ENCODE data around the gene FAM131B. TPM values are rescaled to one million over a fixed set of nuclear protein-coding genes. Genes with fewer than 3 reads are reported as not detected.

The FAM131B gene
- total RNA-seq, 1 experiment from 2014 or later = 25.3 TPM

DNA sequence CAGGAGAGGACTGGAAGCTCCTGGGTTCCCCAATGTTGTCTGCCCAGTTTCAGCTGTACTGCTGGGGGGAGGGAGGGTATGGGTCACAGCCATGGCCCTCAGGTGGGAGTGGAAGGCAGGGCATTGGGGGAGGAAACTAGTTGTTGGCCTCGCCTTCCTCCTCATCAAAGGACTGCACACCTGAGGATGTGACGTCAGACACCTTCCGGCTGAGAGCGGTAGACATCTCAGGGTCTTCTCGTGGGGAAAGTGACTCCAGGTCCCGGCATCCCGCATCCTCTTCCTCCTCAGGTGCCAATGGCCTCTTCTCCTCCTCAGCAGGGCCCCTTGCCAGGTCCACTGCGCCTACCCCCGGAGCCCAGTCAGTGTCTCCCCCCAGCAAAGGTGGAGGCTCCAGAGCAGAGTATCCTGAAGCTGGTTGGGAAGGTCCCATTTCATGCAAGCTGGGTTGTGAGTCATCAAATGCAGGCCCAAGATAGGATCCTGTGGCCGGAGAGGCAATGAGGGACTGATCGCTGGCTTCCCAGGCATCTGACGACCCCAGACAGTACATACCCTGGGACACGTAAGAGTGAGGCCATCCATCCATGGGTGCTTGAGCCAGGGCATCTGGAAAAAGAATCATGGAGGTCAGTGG, 6.0 kb downstream of the FAM131B start (continued):
- no peak for TF ChIP-seq MLX (CRISPR knock-in tag; IDR thresholded peaks at IDR 0.05)
- TF ChIP-seq ZNF121 (CRISPR knock-in tag; IDR thresholded peaks at IDR 0.05) = no peak
- no peak for TF ChIP-seq HMGA2 (CRISPR knock-in tag; IDR thresholded peaks at IDR 0.05)
- no peak for TF ChIP-seq FOXK1 (CRISPR knock-in tag; IDR thresholded peaks at IDR 0.05)

DNA sequence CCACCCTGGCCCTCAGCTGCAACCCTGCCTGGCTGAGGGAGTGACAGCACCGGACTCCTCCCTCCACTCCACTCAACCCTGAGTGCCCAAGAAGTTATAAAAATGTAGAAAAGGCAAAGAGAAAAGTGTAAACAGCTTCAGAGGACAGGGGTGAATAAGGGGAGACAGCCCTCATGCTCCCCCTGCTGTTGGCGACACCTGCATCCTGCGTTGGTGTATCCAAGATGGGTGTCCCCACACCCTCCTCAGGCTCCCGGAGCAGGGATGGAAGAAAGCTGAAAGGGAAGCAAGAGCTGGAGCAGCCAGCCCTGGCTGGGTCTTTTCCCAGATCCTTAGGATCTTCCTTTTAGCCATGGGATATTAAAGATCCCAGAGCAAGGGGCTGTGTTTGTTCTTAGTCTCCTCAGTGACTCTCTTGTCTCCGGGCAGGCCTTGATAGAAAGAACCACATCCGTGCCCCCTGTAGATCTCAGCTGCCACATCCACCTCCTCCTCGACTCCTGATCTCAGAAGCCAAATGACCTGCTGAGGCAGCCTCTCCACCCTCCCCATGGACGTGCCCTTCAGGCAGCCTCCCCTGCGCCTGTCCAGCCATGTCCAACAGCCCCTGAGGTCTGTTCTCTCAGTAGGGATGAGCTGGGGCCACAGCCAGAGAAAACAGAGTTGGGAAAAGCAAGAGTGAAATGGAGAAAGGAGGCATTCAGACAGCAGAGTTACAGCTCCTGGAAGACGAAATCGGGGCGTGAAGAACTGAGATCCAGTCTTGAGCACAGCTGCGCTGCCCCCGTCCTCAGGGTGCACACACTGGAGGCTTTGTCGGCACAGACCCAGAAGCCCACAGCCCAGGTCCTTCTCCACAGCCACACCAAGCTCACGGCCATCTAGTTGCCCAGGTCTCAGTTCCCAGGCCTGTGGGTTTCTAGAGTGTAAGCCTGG, 6.8 kb downstream of the FAM131B start:
- Mint-ChIP-seq H3K27ac (no peak overlapping the region; the same call in 1 of the 2 replicates), H3K27me3 (ENCODE audit: low read depth) (peaks cover 4% of the 10 kb centered on the region; the same call in 1 of the 2 replicates), H3K36me3 (peaks cover 28% of the 10 kb centered on the region), H3K9me3 (no peaks in the 10 kb centered on the region), H3K4me3 (no peak overlapping the region), H3K4me1 (peaks cover 26% of the 10 kb centered on the region)
- TF ChIP-seq FOXP1 (CRISPR knock-in tag; IDR thresholded peaks at IDR 0.05; ENCODE audit: borderline replicate concordance) = no peak
- TF ChIP-seq GTF2I (CRISPR knock-in tag; conservative IDR thresholded peaks at IDR 0.05) = no peak
- TF ChIP-seq OVOL2 (CRISPR knock-in tag; IDR thresholded peaks at IDR 0.05; ENCODE audit: borderline replicate concordance) = no peak
- TF ChIP-seq NR1H2 (CRISPR knock-in tag; IDR thresholded peaks at IDR 0.05) = no peak
- no peak for TF ChIP-seq MAX (CRISPR knock-in tag; IDR thresholded peaks at IDR 0.05)
- TF ChIP-seq EMX1 (CRISPR knock-in tag; IDR thresholded peaks at IDR 0.05) = no peak
- TF ChIP-seq, protein P1, sequence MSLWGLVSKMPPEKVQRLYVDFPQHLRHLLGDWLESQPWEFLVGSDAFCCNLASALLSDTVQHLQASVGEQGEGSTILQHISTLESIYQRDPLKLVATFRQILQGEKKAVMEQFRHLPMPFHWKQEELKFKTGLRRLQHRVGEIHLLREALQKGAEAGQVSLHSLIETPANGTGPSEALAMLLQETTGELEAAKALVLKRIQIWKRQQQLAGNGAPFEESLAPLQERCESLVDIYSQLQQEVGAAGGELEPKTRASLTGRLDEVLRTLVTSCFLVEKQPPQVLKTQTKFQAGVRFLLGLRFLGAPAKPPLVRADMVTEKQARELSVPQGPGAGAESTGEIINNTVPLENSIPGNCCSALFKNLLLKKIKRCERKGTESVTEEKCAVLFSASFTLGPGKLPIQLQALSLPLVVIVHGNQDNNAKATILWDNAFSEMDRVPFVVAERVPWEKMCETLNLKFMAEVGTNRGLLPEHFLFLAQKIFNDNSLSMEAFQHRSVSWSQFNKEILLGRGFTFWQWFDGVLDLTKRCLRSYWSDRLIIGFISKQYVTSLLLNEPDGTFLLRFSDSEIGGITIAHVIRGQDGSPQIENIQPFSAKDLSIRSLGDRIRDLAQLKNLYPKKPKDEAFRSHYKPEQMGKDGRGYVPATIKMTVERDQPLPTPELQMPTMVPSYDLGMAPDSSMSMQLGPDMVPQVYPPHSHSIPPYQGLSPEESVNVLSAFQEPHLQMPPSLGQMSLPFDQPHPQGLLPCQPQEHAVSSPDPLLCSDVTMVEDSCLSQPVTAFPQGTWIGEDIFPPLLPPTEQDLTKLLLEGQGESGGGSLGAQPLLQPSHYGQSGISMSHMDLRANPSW (CRISPR knock-in tag; conservative IDR thresholded peaks at IDR 0.05; ENCODE audit: low read depth) = no peak
- TF ChIP-seq, protein P2, sequence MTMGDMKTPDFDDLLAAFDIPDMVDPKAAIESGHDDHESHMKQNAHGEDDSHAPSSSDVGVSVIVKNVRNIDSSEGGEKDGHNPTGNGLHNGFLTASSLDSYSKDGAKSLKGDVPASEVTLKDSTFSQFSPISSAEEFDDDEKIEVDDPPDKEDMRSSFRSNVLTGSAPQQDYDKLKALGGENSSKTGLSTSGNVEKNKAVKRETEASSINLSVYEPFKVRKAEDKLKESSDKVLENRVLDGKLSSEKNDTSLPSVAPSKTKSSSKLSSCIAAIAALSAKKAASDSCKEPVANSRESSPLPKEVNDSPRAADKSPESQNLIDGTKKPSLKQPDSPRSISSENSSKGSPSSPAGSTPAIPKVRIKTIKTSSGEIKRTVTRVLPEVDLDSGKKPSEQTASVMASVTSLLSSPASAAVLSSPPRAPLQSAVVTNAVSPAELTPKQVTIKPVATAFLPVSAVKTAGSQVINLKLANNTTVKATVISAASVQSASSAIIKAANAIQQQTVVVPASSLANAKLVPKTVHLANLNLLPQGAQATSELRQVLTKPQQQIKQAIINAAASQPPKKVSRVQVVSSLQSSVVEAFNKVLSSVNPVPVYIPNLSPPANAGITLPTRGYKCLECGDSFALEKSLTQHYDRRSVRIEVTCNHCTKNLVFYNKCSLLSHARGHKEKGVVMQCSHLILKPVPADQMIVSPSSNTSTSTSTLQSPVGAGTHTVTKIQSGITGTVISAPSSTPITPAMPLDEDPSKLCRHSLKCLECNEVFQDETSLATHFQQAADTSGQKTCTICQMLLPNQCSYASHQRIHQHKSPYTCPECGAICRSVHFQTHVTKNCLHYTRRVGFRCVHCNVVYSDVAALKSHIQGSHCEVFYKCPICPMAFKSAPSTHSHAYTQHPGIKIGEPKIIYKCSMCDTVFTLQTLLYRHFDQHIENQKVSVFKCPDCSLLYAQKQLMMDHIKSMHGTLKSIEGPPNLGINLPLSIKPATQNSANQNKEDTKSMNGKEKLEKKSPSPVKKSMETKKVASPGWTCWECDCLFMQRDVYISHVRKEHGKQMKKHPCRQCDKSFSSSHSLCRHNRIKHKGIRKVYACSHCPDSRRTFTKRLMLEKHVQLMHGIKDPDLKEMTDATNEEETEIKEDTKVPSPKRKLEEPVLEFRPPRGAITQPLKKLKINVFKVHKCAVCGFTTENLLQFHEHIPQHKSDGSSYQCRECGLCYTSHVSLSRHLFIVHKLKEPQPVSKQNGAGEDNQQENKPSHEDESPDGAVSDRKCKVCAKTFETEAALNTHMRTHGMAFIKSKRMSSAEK (CRISPR knock-in tag; IDR thresholded peaks at IDR 0.05; ENCODE audit: borderline replicate concordance) = no peak
- no peak for TF ChIP-seq HMGA2 (CRISPR knock-in tag; IDR thresholded peaks at IDR 0.05)
- TF ChIP-seq, protein P3, sequence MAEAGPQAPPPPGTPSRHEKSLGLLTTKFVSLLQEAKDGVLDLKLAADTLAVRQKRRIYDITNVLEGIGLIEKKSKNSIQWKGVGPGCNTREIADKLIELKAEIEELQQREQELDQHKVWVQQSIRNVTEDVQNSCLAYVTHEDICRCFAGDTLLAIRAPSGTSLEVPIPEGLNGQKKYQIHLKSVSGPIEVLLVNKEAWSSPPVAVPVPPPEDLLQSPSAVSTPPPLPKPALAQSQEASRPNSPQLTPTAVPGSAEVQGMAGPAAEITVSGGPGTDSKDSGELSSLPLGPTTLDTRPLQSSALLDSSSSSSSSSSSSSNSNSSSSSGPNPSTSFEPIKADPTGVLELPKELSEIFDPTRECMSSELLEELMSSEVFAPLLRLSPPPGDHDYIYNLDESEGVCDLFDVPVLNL (CRISPR knock-in tag; IDR thresholded peaks at IDR 0.05; ENCODE audit: borderline replicate concordance, low read depth) = no peak
- TF ChIP-seq, protein P4, sequence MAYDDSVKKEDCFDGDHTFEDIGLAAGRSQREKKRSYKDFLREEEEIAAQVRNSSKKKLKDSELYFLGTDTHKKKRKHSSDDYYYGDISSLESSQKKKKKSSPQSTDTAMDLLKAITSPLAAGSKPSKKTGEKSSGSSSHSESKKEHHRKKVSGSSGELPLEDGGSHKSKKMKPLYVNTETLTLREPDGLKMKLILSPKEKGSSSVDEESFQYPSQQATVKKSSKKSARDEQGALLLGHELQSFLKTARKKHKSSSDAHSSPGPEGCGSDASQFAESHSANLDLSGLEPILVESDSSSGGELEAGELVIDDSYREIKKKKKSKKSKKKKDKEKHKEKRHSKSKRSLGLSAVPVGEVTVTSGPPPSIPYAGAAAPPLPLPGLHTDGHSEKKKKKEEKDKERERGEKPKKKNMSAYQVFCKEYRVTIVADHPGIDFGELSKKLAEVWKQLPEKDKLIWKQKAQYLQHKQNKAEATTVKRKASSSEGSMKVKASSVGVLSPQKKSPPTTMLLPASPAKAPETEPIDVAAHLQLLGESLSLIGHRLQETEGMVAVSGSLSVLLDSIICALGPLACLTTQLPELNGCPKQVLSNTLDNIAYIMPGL (CRISPR knock-in tag; IDR thresholded peaks at IDR 0.05) = no peak
- no peak for TF ChIP-seq IRF1 (CRISPR knock-in tag; IDR thresholded peaks at IDR 0.05)
- DNase-seq (ENCODE audit: low spot score) (peak; percentile 38), ATAC-seq (peak; percentile 65)
- POLR2A ChIA-PET = interaction anchor here (1.0 to 1.1 kb wide), 2 partner anchors 10 to 24 kb away, joined by 3 read pairs; no protein-coding TSS in a partner anchor
- CTCF ChIA-PET = interaction anchor here (0.7 to 2.5 kb wide), 12 partner anchors 10 to 115 kb away, joined by 3 to 30 read pairs (median 4); partner anchors contain the start of genes CASP2, CLCN1 and EPHA1
